Calu3 (cell line): ENCODE measurements around the gene SPSB2. TPM values are rescaled to one million over a fixed set of nuclear protein-coding genes. Genes with fewer than 3 reads are reported as not detected.
"Not testable (repeated sequence)": the region's sequence is repeated elsewhere in the genome, so short reads cannot be mapped to it uniquely, and the experiment has no call there.

Experiments used
- BruUV-seq: library from RNA; stranded (reverse); fragments of 400-500 nt; replicated peaks from 2 replicates; lab custom pipeline; 2021; lab: Mats Ljungman, UMichigan
- CTCF ChIA-PET: fragments of 300-600 bp; sonication (Branson Sonifier 250); formaldehyde crosslinking; loops from one replicate; lab custom pipeline; 2022; ENCODE audit warnings: antibody characterized with exemption; lab: Charles Lee
- DNase-seq: peaks from one replicate; pipeline ENCODE4 v3.0.0; 2022
- H3K27ac Mint-ChIP-seq: one replicate; pipeline ENCODE4 v1.8.0; 2022; ENCODE audit warnings: mixed read lengths; ENCODE audit not compliant: unreplicated experiment
- H3K27me3 Mint-ChIP-seq: one replicate; pipeline ENCODE4 v1.8.0; 2022; ENCODE audit warnings: mixed read lengths; ENCODE audit not compliant: unreplicated experiment
- H3K36me3 Mint-ChIP-seq: one replicate; pipeline ENCODE4 v1.8.0; 2022; ENCODE audit warnings: mild to moderate bottlenecking, moderate library complexity, mixed read lengths; ENCODE audit not compliant: insufficient read depth, unreplicated experiment
- H3K4me1 Mint-ChIP-seq: one replicate; pipeline ENCODE4 v1.8.0; 2022; ENCODE audit warnings: mild to moderate bottlenecking, low read depth, mixed read lengths; ENCODE audit not compliant: unreplicated experiment
- H3K4me3 Mint-ChIP-seq: one replicate; pipeline ENCODE4 v1.8.0; 2022; ENCODE audit warnings: mild to moderate bottlenecking, low read depth, moderate library complexity, mixed read lengths; ENCODE audit not compliant: unreplicated experiment
- H3K9me3 Mint-ChIP-seq: one replicate; pipeline ENCODE4 v1.8.0; 2022; ENCODE audit warnings: low read depth, mixed read lengths; ENCODE audit not compliant: unreplicated experiment
- intact Hi-C: fragments of 100-400 bp; cut with micrococcal nuclease; formaldehyde crosslinking; loops from one replicate; pipeline ENCODE4 v1.10.0; 2022; ENCODE audit not compliant: unreplicated experiment
- total RNA-seq: library from RNA; stranded (reverse); gene quantifications from 2 replicates; pipeline ENCODE4 v1.2.3, GENCODE V29; 2022
- TF ChIP-seq, protein P1 (sequence below): fragments of 200-600 bp; IDR thresholded peaks from one replicate; pipeline ENCODE4 v1.8.0; 2022; ENCODE audit warnings: antibody characterized with exemption; ENCODE audit not compliant: unreplicated experiment

The SPSB2 gene
- total RNA-seq, 1 experiment from 2014 or later: 18.0 TPM

DNA sequence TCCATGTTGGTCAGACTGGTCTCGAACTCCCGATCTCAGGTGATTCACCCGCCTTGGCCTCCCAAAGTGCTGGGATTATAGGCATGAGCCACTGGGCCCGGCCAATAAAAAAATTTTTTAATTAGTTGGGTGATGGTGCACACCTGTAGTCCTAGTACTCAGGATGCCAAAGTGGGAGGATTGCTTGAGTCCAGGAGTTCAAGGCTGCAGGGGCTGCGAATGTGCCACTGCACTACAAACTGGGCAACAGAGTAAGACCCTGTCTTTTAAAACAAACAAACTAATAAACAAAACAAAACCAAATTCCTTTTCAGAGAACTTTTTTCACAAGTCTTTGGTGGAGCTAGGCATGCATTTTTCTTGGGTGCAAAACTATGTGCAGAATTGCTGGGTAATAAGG is 10.1 kb upstream of the SPSB2 start:
- TF ChIP-seq, protein P1, sequence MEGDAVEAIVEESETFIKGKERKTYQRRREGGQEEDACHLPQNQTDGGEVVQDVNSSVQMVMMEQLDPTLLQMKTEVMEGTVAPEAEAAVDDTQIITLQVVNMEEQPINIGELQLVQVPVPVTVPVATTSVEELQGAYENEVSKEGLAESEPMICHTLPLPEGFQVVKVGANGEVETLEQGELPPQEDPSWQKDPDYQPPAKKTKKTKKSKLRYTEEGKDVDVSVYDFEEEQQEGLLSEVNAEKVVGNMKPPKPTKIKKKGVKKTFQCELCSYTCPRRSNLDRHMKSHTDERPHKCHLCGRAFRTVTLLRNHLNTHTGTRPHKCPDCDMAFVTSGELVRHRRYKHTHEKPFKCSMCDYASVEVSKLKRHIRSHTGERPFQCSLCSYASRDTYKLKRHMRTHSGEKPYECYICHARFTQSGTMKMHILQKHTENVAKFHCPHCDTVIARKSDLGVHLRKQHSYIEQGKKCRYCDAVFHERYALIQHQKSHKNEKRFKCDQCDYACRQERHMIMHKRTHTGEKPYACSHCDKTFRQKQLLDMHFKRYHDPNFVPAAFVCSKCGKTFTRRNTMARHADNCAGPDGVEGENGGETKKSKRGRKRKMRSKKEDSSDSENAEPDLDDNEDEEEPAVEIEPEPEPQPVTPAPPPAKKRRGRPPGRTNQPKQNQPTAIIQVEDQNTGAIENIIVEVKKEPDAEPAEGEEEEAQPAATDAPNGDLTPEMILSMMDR: no peak
- H3K27me3 Mint-ChIP-seq: no peaks in the 10 kb centered on the region
- no peaks in the 10 kb centered on the region for H3K36me3 Mint-ChIP-seq
- H3K4me3 Mint-ChIP-seq: no peak overlapping the region
- H3K4me1 Mint-ChIP-seq: peaks cover 23% of the 10 kb centered on the region
- DNase-seq: no peak
- no peak overlapping the region for H3K27ac Mint-ChIP-seq
- no TSS peak for BruUV-seq
- intact Hi-C loops: no loop called here
- no peaks in the 10 kb centered on the region for H3K9me3 Mint-ChIP-seq
- CTCF ChIA-PET: no interaction called here

DNA sequence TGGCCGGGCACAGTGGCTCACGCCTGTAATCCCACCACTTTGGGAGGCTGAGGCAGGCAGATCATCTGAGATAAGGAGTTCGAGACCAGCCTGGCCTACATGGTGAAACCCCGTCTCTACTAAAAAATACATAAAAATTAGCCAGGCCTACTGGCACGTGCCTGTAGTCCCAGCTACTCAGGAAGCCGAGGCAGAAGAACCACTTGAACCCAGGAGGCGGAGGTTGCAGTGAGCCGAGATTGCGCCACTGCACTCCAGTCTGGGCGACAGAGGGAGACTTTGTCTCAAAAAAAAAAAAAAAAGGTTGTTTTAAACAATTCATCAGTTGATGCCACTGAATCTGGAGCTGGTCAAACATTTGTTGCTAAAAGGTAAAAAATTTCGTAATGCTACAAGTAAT is 6.7 kb upstream of the SPSB2 start:
- intact Hi-C loops, H3K4me1 Mint-ChIP-seq, H3K36me3 Mint-ChIP-seq, H3K27me3 Mint-ChIP-seq, H3K27ac Mint-ChIP-seq, H3K4me3 Mint-ChIP-seq, H3K9me3 Mint-ChIP-seq, DNase-seq, BruUV-seq: not testable (repeated sequence)
- CTCF ChIA-PET: interaction anchor here (0.6 to 2.0 kb wide), 4 partner anchors 8 to 309 kb away, joined by 3 to 11 read pairs (median 6); no protein-coding TSS in a partner anchor

DNA sequence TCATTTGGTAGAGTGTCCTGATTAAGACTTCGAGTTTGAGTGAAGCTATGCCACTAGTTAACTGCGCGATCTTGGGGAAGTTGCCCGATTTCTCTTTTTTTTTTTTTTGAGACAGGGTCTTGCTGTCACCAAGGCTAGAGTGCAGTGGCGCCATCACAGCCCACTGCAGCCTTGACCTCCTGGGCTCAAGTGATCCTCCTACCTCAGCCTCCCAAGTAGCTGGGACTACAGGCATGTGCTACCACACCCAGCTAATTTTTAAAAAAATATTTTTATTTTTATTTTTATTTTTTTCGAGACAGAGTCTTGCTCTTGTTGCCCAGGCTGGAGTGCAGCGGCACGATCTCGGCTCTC is 889 bp upstream of the SPSB2 start:
- CTCF ChIA-PET: interaction anchor here (0.5 to 0.9 kb wide), 2 partner anchors 91 to 131 kb away, joined by 3 read pairs; no protein-coding TSS in a partner anchor
- H3K4me3 Mint-ChIP-seq: peak overlapping the region; percentile 99
- H3K27me3 Mint-ChIP-seq, H3K9me3 Mint-ChIP-seq, intact Hi-C loops, BruUV-seq, DNase-seq: not testable (repeated sequence)
- peak overlapping the region; percentile 89 for H3K27ac Mint-ChIP-seq
- peaks cover 34% of the 10 kb centered on the region for H3K4me1 Mint-ChIP-seq
- H3K36me3 Mint-ChIP-seq: peaks cover 56% of the 10 kb centered on the region

DNA sequence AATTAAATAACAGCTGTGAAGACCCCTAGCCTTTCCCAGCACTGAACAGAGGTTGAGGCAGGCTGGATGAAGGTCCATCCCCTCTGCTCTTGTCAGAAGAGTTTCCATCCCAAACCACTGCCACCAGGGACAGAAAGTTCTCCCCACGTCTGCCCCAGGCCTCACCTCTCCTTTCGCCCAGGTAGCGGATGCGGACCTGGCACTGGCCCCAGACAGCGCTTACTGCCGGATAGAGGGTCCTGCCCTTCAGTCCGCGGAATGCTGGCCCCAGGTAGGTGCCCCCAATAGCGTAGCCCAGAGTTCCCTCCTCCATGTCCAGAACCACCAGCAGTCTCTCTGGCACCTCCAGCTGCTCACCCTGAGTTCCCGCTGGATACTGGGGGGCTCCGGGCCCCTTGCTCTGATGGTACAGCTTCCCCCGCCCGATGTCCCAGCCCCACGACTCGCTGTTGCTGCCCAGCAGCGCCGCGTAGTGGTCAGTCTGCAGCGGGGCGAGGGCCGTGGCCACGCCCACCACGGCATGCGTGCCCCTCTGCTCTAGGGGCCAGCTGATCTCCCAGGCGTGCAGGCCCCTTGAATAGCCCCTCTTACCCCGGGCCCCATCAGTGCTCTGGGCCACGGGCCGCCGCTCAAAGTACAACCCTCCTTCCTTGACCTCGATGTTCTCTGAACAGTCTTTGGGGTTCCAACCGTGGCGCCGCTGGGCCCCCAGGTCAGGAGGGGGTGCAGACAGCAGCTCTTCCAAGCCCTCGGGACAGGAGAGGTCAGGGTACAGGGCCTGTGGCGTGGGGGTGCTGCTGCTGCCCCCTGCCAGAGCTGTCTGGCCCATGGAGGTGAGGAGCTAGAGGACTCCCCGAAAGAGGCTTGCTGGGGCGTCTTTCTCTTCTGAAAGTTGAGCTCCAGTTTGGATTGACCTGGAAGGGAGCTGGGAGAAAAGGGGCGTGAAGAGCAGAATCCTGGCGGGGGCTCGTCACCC is 742 bp downstream of the SPSB2 start:
- Mint-ChIP-seq H3K4me3 (peak overlapping the region; percentile 99), H3K27me3 (no peaks in the 10 kb centered on the region), H3K36me3 (peaks cover 73% of the 10 kb centered on the region), H3K9me3 (no peaks in the 10 kb centered on the region), H3K27ac (peak overlapping the region; percentile 89), H3K4me1 (peaks cover 43% of the 10 kb centered on the region)
- TF ChIP-seq, protein P1: peak; percentile 85
- peak; percentile 91 for DNase-seq
- CTCF ChIA-PET: interaction anchor here (0.8 to 3.1 kb wide), 14 partner anchors 9 to 92 kb away, joined by 3 to 31 read pairs (median 8); partner anchors contain the start of genes C12orf57, CDCA3, LRRC23 and RNU7-1
- TSS peak; percentile 65 for BruUV-seq
- intact Hi-C loops: loop anchor here (1.0 kb wide), 1 partner anchor 19 kb away; no protein-coding TSS in a partner anchor
